Fibroblast of lung (primary cell): ENCODE data around the gene LPP. TPM values are rescaled to one million over a fixed set of nuclear protein-coding genes. Genes with fewer than 3 reads are reported as not detected.

Source experiments
- DNase-seq, 2 donors: peaks; one replicate each; pipeline versions ENCODE4 v3.0.0 to v3.0.0-alpha.2; 2010; ENCODE audit warnings: low read depth in 2 of 2
- H2AFZ ChIP-seq: 2 replicates; pipeline ENCODE4 v1.5.1; 2012; ENCODE audit warnings: low read length, control low read depth, inconsistent platforms
- H3K27ac ChIP-seq: 2 replicates; pipeline ENCODE4 v1.5.1; 2011; ENCODE audit warnings: low read length, control low read depth; ENCODE audit not compliant: insufficient read depth
- H3K27me3 ChIP-seq: 2 replicates; pipeline ENCODE4 v1.5.1; 2011; ENCODE audit warnings: mild to moderate bottlenecking, low read length; ENCODE audit not compliant: control insufficient read depth, insufficient read depth
- H3K36me3 ChIP-seq: 2 replicates; pipeline ENCODE4 v1.5.1; 2011; ENCODE audit warnings: low read length; ENCODE audit not compliant: control insufficient read depth, insufficient read depth
- H3K4me1 ChIP-seq: 2 replicates; pipeline ENCODE4 v1.5.1; 2011; ENCODE audit warnings: low read length; ENCODE audit not compliant: control insufficient read depth, insufficient read depth; ENCODE audit errors: extremely low read depth
- H3K4me2 ChIP-seq: 2 replicates; pipeline ENCODE4 v1.5.1; 2011; ENCODE audit warnings: low read length, control low read depth; ENCODE audit not compliant: insufficient read depth; ENCODE audit errors: extremely low read depth
- H3K4me3 ChIP-seq, 4 experiments: fragments of 200-600 bp in 1 of 4; sonication (generic) in 1 of 4; replicated peaks in 1 of 4; 2 replicates each; pipeline ENCODE4 v1.5.1; 2011 to 2016; ENCODE audit warnings: low read length in 4 of 4, low read depth in 3 of 4, mild to moderate bottlenecking in 3 of 4, control low read depth in 2 of 4, inconsistent platforms in 1 of 4, mixed read lengths in 1 of 4; ENCODE audit not compliant: insufficient read depth in 1 of 4; ENCODE audit errors: control extremely low read depth in 1 of 4
- H3K79me2 ChIP-seq: 2 replicates; pipeline ENCODE4 v1.5.1; 2012; ENCODE audit warnings: mild to moderate bottlenecking, low read length, inconsistent platforms; ENCODE audit not compliant: control insufficient read depth, insufficient read depth
- H3K9ac ChIP-seq: 2 replicates; pipeline ENCODE4 v1.5.1; 2011; ENCODE audit warnings: mild to moderate bottlenecking, low read length, control low read depth; ENCODE audit not compliant: insufficient read depth
- H3K9me3 ChIP-seq: 2 replicates; pipeline ENCODE4 v1.5.1; 2012; ENCODE audit warnings: low read depth, low read length; ENCODE audit not compliant: control insufficient read depth, insufficient read depth
- H4K20me1 ChIP-seq: 2 replicates; pipeline ENCODE4 v1.5.1; 2011; ENCODE audit warnings: low read length; ENCODE audit not compliant: control insufficient read depth, insufficient read depth; ENCODE audit errors: extremely low read depth
- CTCF ChIP-seq, 2 donors: IDR thresholded peaks in 1 of 2; conservative IDR thresholded peaks in 1 of 2; 1 replicate in 1 of 2; 2 replicates in 1 of 2; pipeline ENCODE4 v1.5.1; 2011 to 2012; ENCODE audit warnings: low read length in 2 of 2, control low read depth in 1 of 2, inconsistent platforms in 1 of 2, low read depth in 1 of 2, mild to moderate bottlenecking in 1 of 2
- EZH2 ChIP-seq: IDR thresholded peaks from 2 replicates; pipeline ENCODE4 v1.5.1; 2012; ENCODE audit warnings: low read length, control low read depth, mild to moderate bottlenecking; ENCODE audit errors: missing control alignments
- polyA plus RNA-seq, 2 donors: library from polyadenylated mRNA; depleted of rRNA in 1 of 2; stranded (reverse) in 1 of 2; unstranded in 1 of 2; fragments of >200 nt; gene quantifications; 2 replicates each; pipeline ENCODE4 v1.2.1, GENCODE V29; 2011 to 2012; ENCODE audit warnings: missing spikeins in 1 of 2
- total RNA-seq: library from RNA; depleted of rRNA; stranded (reverse); fragments of >200 nt; gene quantifications from 2 replicates; pipeline ENCODE4 v1.2.1, GENCODE V29; 2014

Gene LPP
- total and polyA plus RNA-seq, 2 donors (not counting 1 experiment from before 2014, with no cell fraction given) = 69.0 to 124 TPM

- no peak overlapping the region for H3K4me2 ChIP-seq
- no peaks in the 10 kb centered on the region for H3K9me3 ChIP-seq
- no peak overlapping the region for H3K4me3 ChIP-seq
- no peak overlapping the region for H3K27ac ChIP-seq
- H2AFZ ChIP-seq = no peak overlapping the region
- no peaks in the 10 kb centered on the region for H3K36me3 ChIP-seq
- no peak overlapping the region for H3K9ac ChIP-seq
- H3K79me2 ChIP-seq = no peaks in the 10 kb centered on the region
- no peak for TF ChIP-seq CTCF (conservative IDR thresholded peaks at IDR 0.05 in 1 of 2, IDR thresholded peaks at IDR 0.05 in 1 of 2; ENCODE audit: low read depth in 1 of 2, low read length in 2 of 2)
- no peak for TF ChIP-seq EZH2
- no peak for DNase-seq
- no peaks in the 10 kb centered on the region for H4K20me1 ChIP-seq
- H3K4me1 ChIP-seq = no peaks in the 10 kb centered on the region
- no peaks in the 10 kb centered on the region for H3K27me3 ChIP-seq
Observed at GRCh38 chr3:188721990-188722389, 568.0 kb downstream of the LPP start.

- Histone ChIP-seq H3K9ac (no peak overlapping the region), H3K27me3 (no peaks in the 10 kb centered on the region), H3K36me3 (no peaks in the 10 kb centered on the region), H2AFZ (no peak overlapping the region), H3K27ac (no peak overlapping the region), H3K4me3 (no peak overlapping the region), H3K4me1 (no peaks in the 10 kb centered on the region), H4K20me1 (no peaks in the 10 kb centered on the region), H3K4me2 (no peak overlapping the region), H3K79me2 (no peaks in the 10 kb centered on the region), H3K9me3 (no peaks in the 10 kb centered on the region)
- TF ChIP-seq EZH2 = no peak
- TF ChIP-seq CTCF (conservative IDR thresholded peaks at IDR 0.05 in 1 of 2, IDR thresholded peaks at IDR 0.05 in 1 of 2; ENCODE audit: low read depth in 1 of 2, low read length in 2 of 2) = no peak
- DNase-seq = no peak
Observed at GRCh38 chr3:188722963-188723362, 569.0 kb downstream of the LPP start.

GRCh38 chr3:188727052-188727451 is 573.1 kb downstream of the LPP start:
- Histone ChIP-seq H2AFZ (no peak overlapping the region), H3K9ac (no peak overlapping the region), H3K4me3 (no peak overlapping the region), H3K79me2 (no peaks in the 10 kb centered on the region), H3K9me3 (no peaks in the 10 kb centered on the region), H3K4me2 (no peak overlapping the region), H3K27ac (no peak overlapping the region), H4K20me1 (no peaks in the 10 kb centered on the region), H3K27me3 (no peaks in the 10 kb centered on the region), H3K4me1 (no peaks in the 10 kb centered on the region), H3K36me3 (no peaks in the 10 kb centered on the region)
- TF ChIP-seq EZH2 (no peak), CTCF (conservative IDR thresholded peaks at IDR 0.05 in 1 of 2, IDR thresholded peaks at IDR 0.05 in 1 of 2; ENCODE audit: low read depth in 1 of 2, low read length in 2 of 2) (no peak)
- no peak for DNase-seq
